Natural killer cell (primary cell): Measurements from ENCODE around the gene PDZRN3. TPM values are rescaled to one million over a fixed set of nuclear protein-coding genes. Genes with fewer than 3 reads are reported as not detected.

ENCODE experiments used
- ATAC-seq, 3 donors: fragments of 150-1000 bp in 2 of 3; fragments of 200-7000 bp in 1 of 3; cut with Tn5 transposase; 1 replicate in 1 of 3; 2 replicates in 2 of 3; pipeline ENCODE4 v1.10.0; 2021; ENCODE audit warnings: mild to moderate bottlenecking in 2 of 3, moderate library complexity in 2 of 3
- DNase-seq, 2 donors: peaks; one replicate each; pipeline versions ENCODE4 v3.0.0 to v3.0.0-alpha.2; 2013 to 2021; ENCODE audit warnings: mixed read lengths in 1 of 2
- H3K27ac ChIP-seq: one replicate; pipeline ENCODE4 v1.5.1; 2013; ENCODE audit warnings: mild to moderate bottlenecking, low read length
- H3K27me3 ChIP-seq: one replicate; pipeline ENCODE4 v1.6.1; 2013; ENCODE audit warnings: low read length; ENCODE audit not compliant: control insufficient read depth, insufficient read depth
- H3K36me3 ChIP-seq: one replicate; pipeline ENCODE4 v1.6.1; 2013; ENCODE audit warnings: low read length; ENCODE audit not compliant: control insufficient read depth, insufficient read depth
- H3K4me1 ChIP-seq: one replicate; pipeline ENCODE4 v1.6.1; 2013; ENCODE audit warnings: low read length; ENCODE audit not compliant: control insufficient read depth, insufficient read depth
- H3K4me3 ChIP-seq: one replicate; pipeline ENCODE4 v1.5.1; 2013; ENCODE audit warnings: low read length
- H3K9me3 ChIP-seq: one replicate; pipeline ENCODE4 v1.6.1; 2013; ENCODE audit warnings: low read length; ENCODE audit not compliant: control insufficient read depth, insufficient read depth
- H3K27ac Mint-ChIP-seq, 2 donors: one replicate each; pipeline ENCODE4 v1.8.0; 2022; ENCODE audit warnings: mild to moderate bottlenecking in 2 of 2, mixed read lengths in 2 of 2, moderate library complexity in 1 of 2
- H3K27me3 Mint-ChIP-seq, 2 donors: one replicate each; pipeline ENCODE4 v1.8.0; 2022; ENCODE audit warnings: low read depth in 2 of 2, mixed read lengths in 2 of 2
- H3K36me3 Mint-ChIP-seq: one replicate; pipeline ENCODE4 v1.8.0; 2022; ENCODE audit warnings: mixed read lengths
- H3K4me1 Mint-ChIP-seq, 2 donors: one replicate each; pipeline ENCODE4 v1.8.0; 2022; ENCODE audit warnings: mixed read lengths in 2 of 2
- H3K4me3 Mint-ChIP-seq: one replicate; pipeline ENCODE4 v1.8.0; 2022; ENCODE audit warnings: mild to moderate bottlenecking, moderate library complexity, mixed read lengths
- H3K9me3 Mint-ChIP-seq, 2 donors: one replicate each; pipeline ENCODE4 v1.8.0; 2022; ENCODE audit warnings: mixed read lengths in 2 of 2
- WGBS: methylation state at CpG from one replicate; pipeline ENCODE4 v1.1.7; 2013; ENCODE audit warnings: missing lambda C conversion rate; ENCODE audit not compliant: insufficient coverage; 5-methylcytosine and 5-hydroxymethylcytosine counted together
- intact Hi-C: fragments of 100-400 bp; cut with micrococcal nuclease; formaldehyde crosslinking; loops from one replicate; pipeline ENCODE4 v1.14.2; 2022
- total RNA-seq, 4 donors: library from RNA; stranded (reverse); fragments of 120-200 nt in 1 of 4; gene quantifications; one replicate each; pipeline versions ENCODE4 v1.2.3 to v1.2.4, GENCODE V29; 2013 to 2022
- TF ChIP-seq, protein P1 (sequence below): fragments of 200-600 bp; IDR thresholded peaks from one replicate; pipeline ENCODE4 v1.8.0; 2022; ENCODE audit warnings: antibody characterized with exemption

The PDZRN3 gene
- total RNA-seq, 3 donors from 2014 or later (not counting 1 experiment from before 2014, with no cell fraction given) = not detected

DNA sequence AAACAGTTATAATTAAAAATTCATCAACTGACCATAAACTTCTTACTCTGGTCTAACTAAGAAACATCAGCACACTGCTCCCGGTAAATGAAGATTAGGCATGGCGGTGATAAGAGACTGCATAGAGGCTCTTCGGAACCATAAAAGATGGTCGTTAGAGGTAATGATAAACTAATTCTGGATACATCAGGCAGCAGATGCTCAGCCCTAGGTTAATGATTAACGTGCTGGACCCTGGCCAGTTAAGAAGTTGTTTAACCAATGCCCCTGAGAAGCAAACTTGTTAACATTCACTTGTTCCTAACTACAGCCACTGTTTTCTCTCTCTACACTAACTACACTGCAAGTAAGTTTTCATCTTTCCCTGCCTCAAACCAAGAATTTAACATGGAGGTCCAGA, 111.5 kb downstream of the PDZRN3 start:
- no peaks in the 10 kb centered on the region for H3K4me1 ChIP-seq
- ATAC-seq (no peak), DNase-seq (no peak)
- Mint-ChIP-seq H3K4me3 (no peak overlapping the region), H3K27me3 (no peaks in the 10 kb centered on the region), H3K4me1 (no peaks in the 10 kb centered on the region), H3K27ac (no peak overlapping the region), H3K9me3 (no peaks in the 10 kb centered on the region), H3K36me3 (no peaks in the 10 kb centered on the region)
- H3K27me3 ChIP-seq = no peaks in the 10 kb centered on the region
- H3K4me3 ChIP-seq = no peak overlapping the region
- 93% methylated on average over 5 of the region's 5 CpGs for WGBS
- intact Hi-C loops = no loop called here
- TF ChIP-seq, protein P1, sequence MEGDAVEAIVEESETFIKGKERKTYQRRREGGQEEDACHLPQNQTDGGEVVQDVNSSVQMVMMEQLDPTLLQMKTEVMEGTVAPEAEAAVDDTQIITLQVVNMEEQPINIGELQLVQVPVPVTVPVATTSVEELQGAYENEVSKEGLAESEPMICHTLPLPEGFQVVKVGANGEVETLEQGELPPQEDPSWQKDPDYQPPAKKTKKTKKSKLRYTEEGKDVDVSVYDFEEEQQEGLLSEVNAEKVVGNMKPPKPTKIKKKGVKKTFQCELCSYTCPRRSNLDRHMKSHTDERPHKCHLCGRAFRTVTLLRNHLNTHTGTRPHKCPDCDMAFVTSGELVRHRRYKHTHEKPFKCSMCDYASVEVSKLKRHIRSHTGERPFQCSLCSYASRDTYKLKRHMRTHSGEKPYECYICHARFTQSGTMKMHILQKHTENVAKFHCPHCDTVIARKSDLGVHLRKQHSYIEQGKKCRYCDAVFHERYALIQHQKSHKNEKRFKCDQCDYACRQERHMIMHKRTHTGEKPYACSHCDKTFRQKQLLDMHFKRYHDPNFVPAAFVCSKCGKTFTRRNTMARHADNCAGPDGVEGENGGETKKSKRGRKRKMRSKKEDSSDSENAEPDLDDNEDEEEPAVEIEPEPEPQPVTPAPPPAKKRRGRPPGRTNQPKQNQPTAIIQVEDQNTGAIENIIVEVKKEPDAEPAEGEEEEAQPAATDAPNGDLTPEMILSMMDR = no peak
- H3K27ac ChIP-seq = no peak overlapping the region
- no peaks in the 10 kb centered on the region for H3K36me3 ChIP-seq
- no peaks in the 10 kb centered on the region for H3K9me3 ChIP-seq

DNA sequence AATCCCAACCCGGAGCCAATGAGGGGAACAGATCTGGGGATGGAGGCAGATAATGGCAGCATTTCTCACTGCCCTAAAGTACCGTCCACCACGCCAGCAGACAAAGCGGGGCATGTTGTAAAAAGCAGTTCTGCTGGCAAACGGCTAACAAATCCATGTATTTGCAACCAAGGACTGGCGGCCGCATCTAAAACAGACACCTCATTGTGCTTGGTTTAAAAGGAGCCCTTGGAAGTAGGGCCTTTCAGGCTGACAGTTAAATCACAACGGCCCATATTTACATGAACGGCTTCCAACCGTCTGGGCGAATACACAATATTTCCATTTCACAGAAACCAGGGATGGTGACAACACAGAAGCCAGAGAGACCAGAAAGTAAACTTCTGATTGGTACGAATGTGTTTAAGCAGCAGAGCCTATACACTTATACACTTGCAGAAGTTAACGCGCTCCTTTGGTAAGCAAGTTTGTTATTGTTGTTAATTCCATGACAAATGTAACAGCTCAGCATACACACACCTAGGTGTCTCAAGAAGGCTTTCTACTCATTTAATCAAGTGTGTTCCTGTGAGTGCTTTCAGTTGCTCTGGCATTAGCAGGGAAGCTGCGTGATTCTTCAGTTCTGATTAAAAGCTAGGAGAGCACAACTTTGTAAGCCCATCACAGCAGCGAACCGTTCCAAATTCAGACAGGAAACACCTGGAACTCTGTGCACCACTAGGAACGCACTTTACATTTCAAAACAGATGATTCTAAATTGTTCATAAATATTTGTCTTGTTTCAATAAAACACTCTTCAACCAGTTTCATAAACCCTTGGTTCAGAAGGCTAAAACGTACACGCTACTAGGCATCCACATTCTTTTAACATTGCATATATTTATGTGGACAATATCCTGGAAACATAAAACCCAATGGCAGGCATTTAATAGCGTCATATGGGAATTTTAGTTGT, 112.9 kb downstream of the PDZRN3 start:
- Histone ChIP-seq H3K9me3 (no peaks in the 10 kb centered on the region), H3K4me1 (no peaks in the 10 kb centered on the region), H3K27ac (no peak overlapping the region), H3K4me3 (no peak overlapping the region), H3K36me3 (no peaks in the 10 kb centered on the region), H3K27me3 (no peaks in the 10 kb centered on the region)
- ATAC-seq (no peak), DNase-seq (no peak)
- intact Hi-C loops = no loop called here
- Mint-ChIP-seq H3K9me3 (no peaks in the 10 kb centered on the region), H3K27me3 (no peaks in the 10 kb centered on the region), H3K4me1 (no peaks in the 10 kb centered on the region), H3K27ac (no peak overlapping the region), H3K36me3 (no peaks in the 10 kb centered on the region), H3K4me3 (no peak overlapping the region)
- TF ChIP-seq, protein P1 = no peak
- 69% methylated on average over 17 of the region's 21 CpGs for WGBS

DNA sequence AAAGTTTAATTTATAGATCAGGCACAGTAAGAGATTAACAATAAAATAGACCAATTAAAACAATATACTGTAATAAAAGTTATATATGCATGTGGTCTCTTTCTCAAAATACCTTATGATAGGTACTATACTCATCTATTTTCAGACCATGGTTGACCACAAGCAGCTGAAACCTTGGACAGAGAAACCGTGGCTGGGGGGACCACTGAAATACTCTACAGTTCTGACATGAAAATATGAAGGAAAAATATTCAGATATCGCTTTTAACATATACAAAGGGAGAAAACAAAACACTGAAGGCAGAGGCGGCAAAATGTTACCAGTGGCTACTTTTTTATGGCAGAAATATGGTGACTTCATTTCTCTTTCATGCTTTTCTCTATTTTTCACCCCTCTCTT, 114.0 kb downstream of the PDZRN3 start:
- DNase-seq = no peak

More for the DNA sequence above, 114.0 kb downstream of the PDZRN3 start:
- H3K27me3 ChIP-seq = no peaks in the 10 kb centered on the region
- no peaks in the 10 kb centered on the region for H3K36me3 Mint-ChIP-seq
- H3K4me1 Mint-ChIP-seq = no peaks in the 10 kb centered on the region
- no peak for ATAC-seq
- no peaks in the 10 kb centered on the region for H3K9me3 Mint-ChIP-seq
- no peaks in the 10 kb centered on the region for H3K4me1 ChIP-seq
- H3K27ac Mint-ChIP-seq = no peak overlapping the region
- H3K4me3 Mint-ChIP-seq = no peak overlapping the region
- H3K27me3 Mint-ChIP-seq = no peaks in the 10 kb centered on the region
- no peak overlapping the region for H3K27ac ChIP-seq
- no peaks in the 10 kb centered on the region for H3K36me3 ChIP-seq
- 64% methylated on average over 3 of the region's 3 CpGs for WGBS
- H3K9me3 ChIP-seq = no peaks in the 10 kb centered on the region
- TF ChIP-seq, protein P1 = no peak
- intact Hi-C loops = no loop called here
- no peak overlapping the region for H3K4me3 ChIP-seq
